Stimulated activated CD4-positive, alpha-beta T cell treated with anti-CD3 and anti-CD28 coated beads, Interleukin-2, amount 100 ng/mL, for 48 hours (primary cell): ENCODE data around the gene FLNB.
"Not testable (repeated sequence)": the region's sequence is repeated elsewhere in the genome, so short reads cannot be mapped to it uniquely, and the experiment has no call there.

Experiments used
- DNase-seq, 2 donors: peaks; one replicate each; pipeline ENCODE4 v3.0.0-alpha.2; 2020

The FLNB gene

DNA sequence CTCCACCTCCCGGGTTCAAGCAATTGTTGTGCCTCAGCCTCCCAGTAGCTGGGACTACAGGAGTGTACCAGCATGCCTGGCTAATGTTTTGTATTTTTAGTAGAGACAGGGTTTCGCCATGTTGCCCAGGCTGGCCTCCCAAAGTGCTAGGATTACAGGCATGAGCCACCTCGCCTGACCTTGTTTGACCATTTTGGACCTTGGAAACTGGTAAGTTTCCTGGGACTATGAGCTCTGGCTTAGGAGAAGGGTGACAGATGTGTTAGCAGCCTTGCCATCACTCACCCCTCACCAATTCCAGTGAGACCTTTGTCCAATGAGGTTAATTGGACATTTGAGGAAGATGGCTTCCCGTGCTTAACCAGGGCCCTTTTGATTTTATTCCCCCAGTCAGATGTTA is 182.7 kb downstream of the FLNB start:
- DNase-seq = no peak

DNA sequence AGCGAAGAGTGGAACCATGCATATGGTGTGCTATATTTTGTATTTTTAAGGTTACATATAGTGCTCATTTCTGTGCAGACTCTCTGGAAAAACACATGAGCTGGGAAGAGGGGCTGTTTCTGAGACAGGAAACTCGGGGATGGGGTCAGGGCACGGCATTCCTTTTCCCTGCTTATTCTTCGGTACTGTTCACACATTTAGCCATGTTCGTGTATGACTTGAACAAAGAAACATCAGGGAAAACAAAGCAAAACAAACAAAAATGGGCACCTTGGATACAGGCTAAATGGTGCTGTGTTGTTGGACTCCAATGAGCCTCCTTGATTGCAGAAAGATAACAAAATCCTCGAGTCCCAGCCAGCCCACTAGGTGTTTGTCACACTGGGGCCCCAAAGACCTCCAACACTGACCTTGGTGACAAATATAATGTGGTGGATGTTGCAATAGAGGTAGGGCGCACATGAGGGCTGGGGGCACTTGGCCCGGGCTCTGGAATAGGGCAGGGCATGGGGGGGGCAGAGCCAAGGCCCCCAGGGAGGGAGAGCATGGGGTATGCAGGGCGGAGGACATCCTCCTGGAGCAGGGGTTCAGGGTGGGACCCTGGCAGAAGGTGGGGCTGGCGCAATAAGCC is 183.3 kb downstream of the FLNB start:
- no peak for DNase-seq

DNA sequence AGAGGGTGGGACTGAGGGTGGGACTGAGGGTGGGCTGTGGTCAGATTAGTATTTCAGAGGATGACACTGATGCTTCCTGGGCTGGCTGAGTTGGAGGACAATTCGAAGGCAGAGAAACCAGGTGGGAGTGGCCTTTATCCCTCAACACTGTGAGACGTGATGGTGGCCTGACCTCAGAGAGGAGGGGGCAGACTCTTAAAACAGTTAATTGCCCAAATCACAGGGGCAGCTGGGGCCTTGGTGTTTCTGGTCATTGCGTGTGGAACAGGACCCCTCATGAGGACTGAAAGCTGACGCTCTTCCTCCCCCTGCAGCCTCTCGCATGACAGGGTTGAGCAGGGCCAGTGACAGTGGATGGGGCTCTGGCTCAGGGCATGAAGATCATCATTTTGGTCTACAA is 183.8 kb downstream of the FLNB start:
- DNase-seq = no peak

DNA sequence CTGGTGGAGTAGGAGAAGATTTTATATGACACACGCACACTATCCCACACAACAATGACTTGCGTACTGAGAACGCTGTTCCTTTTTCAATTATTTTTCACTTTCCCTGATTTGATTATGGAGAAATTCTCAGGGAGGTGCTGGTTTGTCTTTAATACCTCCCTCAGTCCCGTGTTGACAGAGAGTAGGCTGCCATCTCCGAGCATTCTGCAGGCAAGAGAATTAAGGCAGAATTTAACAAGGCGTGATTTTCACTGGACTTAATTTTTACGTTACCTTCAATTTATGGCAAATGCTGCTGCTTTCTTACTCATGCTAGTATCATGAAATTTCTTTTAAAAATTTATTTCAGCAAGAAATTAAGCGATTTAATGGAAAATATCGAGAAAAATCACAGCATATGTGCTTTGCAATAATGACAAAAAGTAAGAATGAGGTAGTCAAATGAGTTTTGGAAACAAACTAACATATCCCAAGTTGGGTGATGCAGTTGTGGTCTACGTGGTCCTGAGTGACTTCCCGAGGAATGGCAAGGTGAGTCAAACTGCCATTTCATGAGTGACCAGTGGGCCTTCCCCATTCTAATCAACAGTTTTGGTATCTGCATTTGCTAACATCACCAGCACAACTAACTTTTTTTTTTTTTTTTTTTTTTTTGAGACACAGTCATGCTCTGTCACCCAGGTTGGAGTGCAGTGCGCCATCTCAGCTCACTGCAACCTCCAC is 185.6 kb downstream of the FLNB start:
- no peak for DNase-seq

GRCh38 chr3:58197588-58197987 is 189.4 kb downstream of the FLNB start:
- DNase-seq = no peak

- no peak for DNase-seq
Measured at GRCh38 chr3:58198362-58198761, 190.1 kb downstream of the FLNB start.

- no peak for DNase-seq
Measured at GRCh38 chr3:58198804-58199203, 190.6 kb downstream of the FLNB start.

DNA sequence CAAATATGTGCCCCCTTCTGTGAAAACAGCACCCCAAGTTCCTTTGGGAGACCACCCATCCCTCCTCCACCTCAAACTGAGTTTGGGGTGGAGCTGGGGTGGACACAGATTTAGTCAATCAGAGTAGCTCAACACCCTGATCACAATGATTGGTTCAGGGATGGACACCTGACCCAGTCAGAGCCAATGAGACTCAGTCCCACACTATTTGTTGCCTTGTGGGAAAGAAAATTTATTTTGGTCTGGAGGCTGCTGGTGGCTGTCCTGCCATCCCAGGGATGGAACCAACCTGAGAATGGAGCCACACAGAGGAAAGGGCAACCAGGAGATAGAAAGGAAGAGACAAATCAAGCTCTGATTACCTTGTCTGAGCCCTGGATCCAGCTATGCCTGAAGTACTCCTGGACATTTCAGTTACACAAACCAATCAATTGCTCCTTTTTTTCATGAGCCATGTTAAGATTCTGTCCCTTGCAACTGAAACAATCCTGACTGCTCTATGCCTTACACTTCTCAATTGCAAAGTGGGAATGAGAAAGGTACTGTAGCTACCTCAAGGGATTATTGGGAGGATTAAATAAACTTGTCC is 192.0 kb downstream of the FLNB start:
- no peak for DNase-seq

GRCh38 chr3:58200846-58201355 is 192.7 kb downstream of the FLNB start:
- DNase-seq = no peak

- not testable (repeated sequence) for DNase-seq
Measured at GRCh38 chr3:58201451-58201850, 193.2 kb downstream of the FLNB start.

GRCh38 chr3:58202917-58203360 is 194.7 kb downstream of the FLNB start:
- DNase-seq = no peak

DNA sequence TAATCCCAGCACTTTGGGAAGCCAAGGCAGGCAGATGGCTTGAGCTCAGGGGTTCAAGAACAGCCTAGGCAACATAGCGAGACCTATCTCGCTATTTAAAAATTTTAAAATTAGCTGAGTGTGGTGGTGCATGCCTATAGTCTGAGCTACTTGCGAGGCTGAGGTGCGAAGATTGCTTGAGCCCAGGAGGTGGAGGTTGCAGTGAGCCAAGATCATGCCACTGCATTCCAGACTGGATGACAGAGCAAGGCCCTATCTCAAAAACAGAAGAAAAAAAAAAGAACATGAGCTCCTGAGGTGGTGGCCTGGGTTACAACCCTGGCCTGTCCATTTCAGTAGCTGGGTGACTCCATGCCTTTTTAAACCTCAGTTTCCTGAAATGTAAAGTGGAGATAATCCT is 195.3 kb downstream of the FLNB start:
- no peak for DNase-seq

GRCh38 chr3:58204720-58205119 is 196.5 kb downstream of the FLNB start:
- DNase-seq = no peak

DNA sequence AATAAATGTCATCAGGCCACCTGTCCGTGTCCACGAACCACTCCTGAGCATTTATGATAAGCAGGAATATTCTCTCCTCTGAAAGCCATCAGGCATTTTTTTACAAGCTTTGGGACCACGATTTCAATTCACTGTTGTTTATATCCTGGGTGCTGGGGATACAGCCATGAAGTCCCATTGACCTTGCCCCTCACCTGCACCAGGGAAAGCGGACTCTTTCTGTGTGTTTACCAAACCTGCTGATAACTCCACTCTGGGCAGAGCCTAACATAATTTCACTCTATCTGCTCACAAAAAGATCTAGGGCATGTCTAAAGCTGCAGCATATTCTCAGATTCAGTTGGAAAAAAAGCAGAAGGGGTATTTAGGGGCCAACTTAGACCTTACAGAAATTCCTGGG is 197.8 kb downstream of the FLNB start:
- no peak for DNase-seq

DNA sequence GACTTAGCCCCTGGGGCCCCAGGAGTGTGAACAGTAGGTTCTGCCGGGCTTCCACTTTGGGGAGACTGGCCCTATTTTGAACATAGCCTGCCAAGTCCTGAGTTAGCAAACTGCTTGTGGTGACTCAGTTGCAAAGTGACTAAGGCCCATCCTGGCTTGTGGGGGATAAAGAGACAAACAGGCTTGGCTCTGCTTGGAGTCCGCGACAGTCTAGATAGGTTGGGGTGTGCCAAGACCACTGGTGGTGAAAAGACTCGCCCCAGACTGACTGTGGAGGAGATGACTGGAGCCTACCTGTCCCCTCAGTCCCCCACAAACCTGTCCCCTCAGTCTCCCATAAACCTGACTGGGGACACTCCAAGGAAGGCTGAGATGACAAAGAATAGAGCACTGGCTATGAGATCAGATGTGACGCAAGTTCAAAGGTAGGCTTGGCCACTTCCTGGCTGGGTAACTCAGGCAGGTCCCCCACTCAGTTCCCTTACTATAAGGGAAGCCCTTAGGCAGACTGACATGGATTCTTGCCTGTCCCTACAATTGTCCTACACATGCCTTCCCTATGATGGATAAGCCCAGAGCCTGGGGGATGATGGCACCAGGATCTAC is 198.3 kb downstream of the FLNB start:
- DNase-seq = peak in 1 of 2 donors; percentile 17

DNA sequence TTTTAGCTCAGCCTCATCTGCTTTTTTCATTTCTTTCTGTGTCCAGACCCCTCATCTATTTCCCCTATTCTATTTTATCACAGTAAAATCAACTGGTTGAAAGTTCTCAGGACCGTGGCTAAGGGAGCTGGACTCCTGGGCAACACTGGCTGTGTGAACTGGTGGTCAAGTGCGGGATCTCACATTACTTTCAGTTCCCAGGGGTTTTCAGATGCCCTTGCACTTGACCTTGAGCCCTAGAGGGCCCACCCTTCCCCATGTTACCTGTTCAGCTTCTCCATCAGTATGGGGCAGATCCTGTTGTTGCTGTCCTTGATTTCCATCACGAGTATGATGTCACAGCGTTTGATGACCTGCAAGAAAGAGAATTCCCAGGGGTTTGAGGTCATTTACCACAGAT is 199.7 kb downstream of the FLNB start:
- DNase-seq = no peak

- DNase-seq = no peak
Measured at GRCh38 chr3:58209933-58210332, 201.7 kb downstream of the FLNB start.

- no peak for DNase-seq
Measured at GRCh38 chr3:58210761-58211460, 202.7 kb downstream of the FLNB start, which contains the start of gene DNASE1L3. Gene DNASE1L3, minus strand, starts transcription at chr3:58210972. Its CDS starts 66 bp downstream, at chr3:58210906.

GRCh38 chr3:58214484-58215316 is 206.5 kb downstream of the FLNB start:
- DNase-seq = peak; percentile 25 to 29

DNA sequence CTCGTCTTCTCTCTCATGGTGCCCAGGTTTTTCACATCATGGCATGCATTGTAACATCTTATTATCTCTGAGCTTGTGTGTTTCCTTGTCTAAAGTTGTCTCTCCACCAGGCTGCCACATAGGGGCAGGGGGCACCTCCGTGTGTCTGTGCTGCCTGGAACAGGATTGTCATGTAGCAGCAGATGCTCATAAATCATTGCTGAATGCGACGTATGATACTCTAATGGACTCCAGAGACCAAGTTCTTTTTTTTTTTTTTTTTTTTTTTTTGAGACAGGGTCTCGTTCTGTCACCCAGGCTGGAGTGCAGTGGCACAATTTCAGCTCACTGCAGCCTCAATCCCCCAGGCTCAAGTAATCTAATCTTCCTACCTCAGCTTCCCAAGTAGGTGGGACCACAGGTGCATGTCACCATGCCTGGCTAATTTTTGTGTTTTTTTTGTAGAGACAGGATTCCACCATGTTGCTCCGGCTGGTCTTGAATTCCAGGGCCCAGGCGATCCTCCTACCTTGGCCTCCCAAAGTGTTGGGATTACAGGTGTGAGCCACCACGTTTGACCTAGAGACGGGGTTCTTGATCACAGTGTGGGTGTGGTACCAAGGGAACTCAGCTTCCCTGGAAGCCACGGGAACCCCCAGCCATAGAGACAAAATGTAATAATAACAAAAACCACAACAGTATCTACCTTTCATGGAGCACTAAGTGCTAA is 207.2 kb downstream of the FLNB start:
- DNase-seq = no peak

DNA sequence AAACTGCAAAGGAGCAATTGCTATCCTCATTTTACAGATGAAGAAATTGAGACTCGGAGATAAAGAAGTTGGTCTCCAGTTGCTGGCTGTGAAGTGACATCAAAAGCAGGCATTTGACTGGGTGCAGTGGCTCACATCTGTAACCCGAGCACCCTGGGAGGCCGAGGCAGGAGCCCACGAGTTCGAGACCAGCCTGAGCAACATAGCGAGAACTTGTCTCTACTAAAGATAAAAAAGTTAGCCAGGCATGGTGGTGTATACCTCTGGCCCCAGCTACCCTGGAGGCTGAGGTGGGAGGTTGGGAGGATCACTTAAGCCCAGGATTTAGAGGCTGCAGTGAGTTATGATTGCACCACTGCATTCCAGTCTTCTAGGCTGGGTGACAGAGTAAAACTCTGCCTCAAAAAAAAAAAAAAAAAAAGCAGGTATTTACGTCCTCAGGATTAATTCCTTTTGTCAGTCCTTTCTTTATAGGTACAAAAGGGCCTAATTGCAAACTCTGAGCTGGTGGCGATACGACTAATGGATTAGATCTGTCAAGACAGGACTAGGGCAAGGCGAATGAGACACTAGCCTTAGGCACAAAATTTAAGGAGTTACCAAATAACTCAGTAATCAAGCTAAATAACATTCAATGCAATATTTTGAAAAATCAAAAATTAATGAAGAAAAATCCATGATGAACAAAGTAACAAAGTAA is 208.4 kb downstream of the FLNB start:
- no peak for DNase-seq
